Calu3 (cell line): ENCODE data around the gene NME5. TPM values are rescaled to one million over a fixed set of nuclear protein-coding genes. Genes with fewer than 3 reads are reported as not detected.

Experiments used
- BruUV-seq: library from RNA; stranded (reverse); fragments of 400-500 nt; replicated peaks from 2 replicates; lab custom pipeline; 2021; lab: Mats Ljungman, UMichigan
- CTCF ChIA-PET: fragments of 300-600 bp; sonication (Branson Sonifier 250); formaldehyde crosslinking; loops from one replicate; lab custom pipeline; 2022; ENCODE audit warnings: antibody characterized with exemption; lab: Charles Lee
- DNase-seq: peaks from one replicate; pipeline ENCODE4 v3.0.0; 2022
- H3K27ac Mint-ChIP-seq: one replicate; pipeline ENCODE4 v1.8.0; 2022; ENCODE audit warnings: mixed read lengths; ENCODE audit not compliant: unreplicated experiment
- H3K27me3 Mint-ChIP-seq: one replicate; pipeline ENCODE4 v1.8.0; 2022; ENCODE audit warnings: mixed read lengths; ENCODE audit not compliant: unreplicated experiment
- H3K36me3 Mint-ChIP-seq: one replicate; pipeline ENCODE4 v1.8.0; 2022; ENCODE audit warnings: mild to moderate bottlenecking, moderate library complexity, mixed read lengths; ENCODE audit not compliant: insufficient read depth, unreplicated experiment
- H3K4me1 Mint-ChIP-seq: one replicate; pipeline ENCODE4 v1.8.0; 2022; ENCODE audit warnings: mild to moderate bottlenecking, low read depth, mixed read lengths; ENCODE audit not compliant: unreplicated experiment
- H3K4me3 Mint-ChIP-seq: one replicate; pipeline ENCODE4 v1.8.0; 2022; ENCODE audit warnings: mild to moderate bottlenecking, low read depth, moderate library complexity, mixed read lengths; ENCODE audit not compliant: unreplicated experiment
- H3K9me3 Mint-ChIP-seq: one replicate; pipeline ENCODE4 v1.8.0; 2022; ENCODE audit warnings: low read depth, mixed read lengths; ENCODE audit not compliant: unreplicated experiment
- CTCF ChIP-seq: fragments of 200-600 bp; IDR thresholded peaks from one replicate; pipeline ENCODE4 v1.8.0; 2022; ENCODE audit warnings: antibody characterized with exemption; ENCODE audit not compliant: unreplicated experiment
- intact Hi-C: fragments of 100-400 bp; cut with micrococcal nuclease; formaldehyde crosslinking; loops from one replicate; pipeline ENCODE4 v1.10.0; 2022; ENCODE audit not compliant: unreplicated experiment
- total RNA-seq: library from RNA; stranded (reverse); gene quantifications from 2 replicates; pipeline ENCODE4 v1.2.3, GENCODE V29; 2022

NME5 gene
- total RNA-seq, 1 experiment from 2014 or later, result 3.9 TPM

- BruUV-seq, result no TSS peak
- DNase-seq, result peak; percentile 44
- no peaks in the 10 kb centered on the region for H3K9me3 Mint-ChIP-seq
- no peak overlapping the region for H3K4me3 Mint-ChIP-seq
- H3K36me3 Mint-ChIP-seq, result no peaks in the 10 kb centered on the region
- peaks cover 28% of the 10 kb centered on the region for H3K4me1 Mint-ChIP-seq
- peaks cover 19% of the 10 kb centered on the region for H3K27me3 Mint-ChIP-seq
- TF ChIP-seq CTCF, result no peak
- H3K27ac Mint-ChIP-seq, result peak overlapping the region; percentile 33
- intact Hi-C loops, result no loop called here
- CTCF ChIA-PET, result interaction anchor here (0.5 to 1.0 kb wide), 3 partner anchors 16 to 71 kb away, joined by 3 read pairs; no protein-coding TSS in a partner anchor
These were observed 42.0 kb downstream of the NME5 start for GRCh38 chr5:138096997-138097828.

DNA sequence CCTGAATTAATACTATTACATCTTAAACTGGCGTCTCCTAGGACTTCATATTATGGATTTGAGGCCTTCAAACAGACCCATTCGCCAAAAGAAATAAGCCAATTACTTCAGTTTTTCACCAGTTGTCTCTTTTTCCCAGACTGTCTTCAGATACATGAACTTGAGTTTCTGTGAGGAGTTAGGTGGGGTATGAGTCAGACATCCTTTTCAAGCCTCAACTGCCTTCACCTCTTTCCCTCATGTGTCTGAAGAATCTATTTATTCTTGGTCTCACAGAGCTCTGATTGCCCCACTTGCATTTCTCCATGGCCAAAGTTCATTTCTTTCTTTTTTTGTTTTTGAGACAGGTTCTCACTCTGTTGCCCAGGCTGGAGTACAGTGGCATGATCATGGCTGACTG is 42.9 kb downstream of the NME5 start:
- intact Hi-C loops, result no loop called here
- H3K4me1 Mint-ChIP-seq, result peaks cover 28% of the 10 kb centered on the region
- no peak for TF ChIP-seq CTCF
- CTCF ChIA-PET, result interaction anchor here (0.5 to 0.6 kb wide), 2 partner anchors 33 to 70 kb away, joined by 3 read pairs; no protein-coding TSS in a partner anchor
- BruUV-seq, result no TSS peak
- H3K36me3 Mint-ChIP-seq, result no peaks in the 10 kb centered on the region
- no peak overlapping the region for H3K4me3 Mint-ChIP-seq
- no peaks in the 10 kb centered on the region for H3K9me3 Mint-ChIP-seq
- peaks cover 12% of the 10 kb centered on the region for H3K27me3 Mint-ChIP-seq
- peak overlapping the region; percentile 33 for H3K27ac Mint-ChIP-seq
- DNase-seq, result no peak

DNA sequence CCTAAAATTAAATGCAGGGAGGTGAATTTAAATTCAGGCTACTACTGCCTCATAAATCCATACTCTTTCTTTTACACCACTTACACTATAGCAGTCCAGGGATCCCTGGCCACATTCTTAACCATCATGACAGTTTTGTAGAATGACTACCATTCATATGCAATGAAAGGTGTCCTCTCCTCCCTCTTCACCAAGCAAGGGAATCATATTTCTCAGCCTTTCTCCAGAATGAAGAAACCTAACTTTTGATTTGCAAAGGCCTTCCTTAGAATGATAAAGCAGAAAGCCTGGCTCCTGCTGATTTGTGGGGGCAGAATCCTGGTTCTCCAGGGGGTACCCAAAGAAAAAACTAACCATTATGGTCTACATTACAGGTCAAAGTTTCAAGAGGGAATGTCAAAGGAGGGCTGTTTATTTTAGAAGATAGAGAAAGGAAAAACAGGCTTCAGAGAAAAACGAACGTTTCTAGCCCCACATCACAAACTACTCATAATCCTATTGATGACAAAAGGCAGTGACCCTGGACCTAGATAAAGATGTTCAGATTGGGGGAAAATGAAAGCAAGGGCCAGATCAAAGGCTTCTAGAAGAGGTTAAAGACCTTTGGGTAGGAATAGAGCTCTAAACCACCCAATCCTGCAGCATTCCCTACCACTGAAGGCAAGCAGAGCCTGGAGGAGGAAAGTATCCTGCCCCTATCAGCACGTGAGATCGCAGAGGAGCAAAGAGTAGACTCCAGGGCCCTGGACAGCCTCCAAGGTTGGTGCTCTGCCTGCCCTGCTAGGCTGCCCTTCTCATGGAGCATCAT is 43.9 kb downstream of the NME5 start:
- intact Hi-C loops, result no loop called here
- CTCF ChIA-PET, result interaction anchor here (0.7 kb wide), 1 partner anchor 57 kb away, joined by 5 read pairs; no protein-coding TSS in a partner anchor
- Mint-ChIP-seq H3K9me3 (no peaks in the 10 kb centered on the region), H3K36me3 (no peaks in the 10 kb centered on the region), H3K27me3 (peaks cover 12% of the 10 kb centered on the region), H3K4me3 (no peak overlapping the region), H3K27ac (no peak overlapping the region), H3K4me1 (peaks cover 28% of the 10 kb centered on the region)
- no TSS peak for BruUV-seq
- no peak for TF ChIP-seq CTCF
- no peak for DNase-seq

DNA sequence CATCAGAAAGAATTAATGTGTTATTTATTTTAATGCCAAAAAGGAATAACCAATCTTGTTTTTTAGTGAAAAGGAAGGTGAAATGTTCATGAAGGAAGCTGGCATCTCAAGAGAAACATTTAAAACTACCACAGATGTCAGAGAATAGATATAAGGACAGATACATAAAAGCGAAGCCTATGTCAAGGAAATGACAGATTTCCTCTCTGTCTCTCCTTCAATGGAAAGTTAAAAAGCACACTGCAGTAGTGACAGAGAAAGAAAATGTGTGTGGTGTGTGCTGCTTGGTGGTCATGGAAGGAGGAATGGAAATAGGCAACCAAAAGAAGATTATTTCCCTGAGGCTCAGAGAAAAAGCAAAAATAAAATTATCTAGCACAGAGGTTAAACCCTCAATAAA is 46.2 kb downstream of the NME5 start:
- intact Hi-C loops, result no loop called here
- Mint-ChIP-seq H3K9me3 (no peaks in the 10 kb centered on the region), H3K4me1 (peaks cover 28% of the 10 kb centered on the region), H3K4me3 (no peak overlapping the region), H3K27me3 (peaks cover 19% of the 10 kb centered on the region), H3K36me3 (no peaks in the 10 kb centered on the region), H3K27ac (no peak overlapping the region)
- DNase-seq, result no peak
- CTCF ChIA-PET, result no interaction called here
- TF ChIP-seq CTCF, result no peak
- no TSS peak for BruUV-seq
